ENCODE results near the gene EIF2B4. TPM values are rescaled to one million over a fixed set of nuclear protein-coding genes. Genes with fewer than 3 reads are reported as not detected.

The EIF2B4 gene
- total and polyA plus RNA-seq, 10 donors, result 26.5 to 58.1 (median 30.6) TPM

DNA sequence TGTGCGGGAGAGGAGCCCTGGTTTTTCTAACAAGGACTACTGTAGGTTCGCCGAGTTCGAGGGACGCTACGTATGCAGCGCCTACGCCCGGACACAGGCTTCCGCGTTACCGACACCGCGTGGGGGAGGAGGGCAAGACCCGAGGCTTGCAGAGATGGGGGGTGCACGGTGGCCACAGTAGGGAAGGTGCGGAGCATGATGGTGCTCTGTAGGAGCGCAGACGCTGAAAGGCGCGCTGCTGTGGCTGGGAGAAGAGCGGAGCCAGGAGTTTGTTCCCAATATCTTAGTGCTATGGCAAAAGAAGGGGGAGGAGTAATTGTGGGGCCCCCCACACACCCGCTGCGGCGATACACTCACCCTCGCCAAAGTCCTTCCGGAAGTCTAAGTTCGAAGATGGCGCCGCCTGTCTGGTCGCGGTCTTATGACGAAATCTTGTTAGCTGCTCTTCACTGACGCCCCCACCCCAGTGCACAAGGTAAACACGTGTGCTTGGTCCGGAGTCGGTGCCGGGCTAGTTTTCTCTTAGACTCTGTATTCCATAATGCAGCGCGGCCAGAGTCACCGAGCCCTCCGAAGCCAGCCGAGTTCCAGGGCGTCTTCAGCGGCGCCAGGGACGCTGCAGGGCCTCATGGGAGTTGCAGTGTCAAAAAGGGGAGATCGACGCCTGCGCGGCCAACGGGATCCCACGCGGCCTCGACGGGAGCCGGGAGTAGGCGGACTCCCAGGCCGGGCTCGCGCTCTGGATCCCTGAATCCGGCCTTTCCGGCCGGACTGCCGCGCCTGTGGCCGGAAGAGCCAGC lies 13.6 kb downstream of the EIF2B4 start, which contains the start of gene GTF3C2:
Gene GTF3C2 (minus strand): TSS at position 383 of the 800 bp plus-strand sequence. CDS start 13,210 bp downstream, outside the sequence.
- Histone ChIP-seq H3K27me3 (replicated peaks in 1 of 7) (no peaks in the 10 kb centered on the region), H3K36me3 (peaks cover 0 to 8% (median 0%) of the 10 kb centered on the region in 6 donors), H3K4me3 (peak within 1 kb of the TSS; percentile 78 to 99 (median 94)), H3K4me1 (peaks cover 26 to 63% (median 49%) of the 10 kb centered on the region in 6 donors), H3K27ac (peak within 1 kb of the TSS; percentile 89 to 98 (median 94)), H3K9me3 (no peaks in the 10 kb centered on the region)
- intact Hi-C loops (cut with DNase I; ENCODE audit: low total_unique reads), result no loop called here
- TF ChIP-seq, protein P1, sequence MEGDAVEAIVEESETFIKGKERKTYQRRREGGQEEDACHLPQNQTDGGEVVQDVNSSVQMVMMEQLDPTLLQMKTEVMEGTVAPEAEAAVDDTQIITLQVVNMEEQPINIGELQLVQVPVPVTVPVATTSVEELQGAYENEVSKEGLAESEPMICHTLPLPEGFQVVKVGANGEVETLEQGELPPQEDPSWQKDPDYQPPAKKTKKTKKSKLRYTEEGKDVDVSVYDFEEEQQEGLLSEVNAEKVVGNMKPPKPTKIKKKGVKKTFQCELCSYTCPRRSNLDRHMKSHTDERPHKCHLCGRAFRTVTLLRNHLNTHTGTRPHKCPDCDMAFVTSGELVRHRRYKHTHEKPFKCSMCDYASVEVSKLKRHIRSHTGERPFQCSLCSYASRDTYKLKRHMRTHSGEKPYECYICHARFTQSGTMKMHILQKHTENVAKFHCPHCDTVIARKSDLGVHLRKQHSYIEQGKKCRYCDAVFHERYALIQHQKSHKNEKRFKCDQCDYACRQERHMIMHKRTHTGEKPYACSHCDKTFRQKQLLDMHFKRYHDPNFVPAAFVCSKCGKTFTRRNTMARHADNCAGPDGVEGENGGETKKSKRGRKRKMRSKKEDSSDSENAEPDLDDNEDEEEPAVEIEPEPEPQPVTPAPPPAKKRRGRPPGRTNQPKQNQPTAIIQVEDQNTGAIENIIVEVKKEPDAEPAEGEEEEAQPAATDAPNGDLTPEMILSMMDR (IDR thresholded peaks at IDR 0.05 in 8 of 11, conservative IDR thresholded peaks at IDR 0.05 in 3 of 11), result peak in 7 of 11 experiments; percentile 17 to 51 (median 25)
- peak in 1 of 3 donors; percentile 30 for TF ChIP-seq POLR2A (IDR thresholded peaks at IDR 0.05)
- peak; percentile 85 to 87 (median 87) for TF ChIP-seq POLR2AphosphoS5 (IDR thresholded peaks at IDR 0.05)
- 0 to 1% (median 0%) methylated on average over 34 to 67 of the region's 67 CpGs for WGBS, 5 donors
- peak; percentile 97 for DNase-seq

DNA sequence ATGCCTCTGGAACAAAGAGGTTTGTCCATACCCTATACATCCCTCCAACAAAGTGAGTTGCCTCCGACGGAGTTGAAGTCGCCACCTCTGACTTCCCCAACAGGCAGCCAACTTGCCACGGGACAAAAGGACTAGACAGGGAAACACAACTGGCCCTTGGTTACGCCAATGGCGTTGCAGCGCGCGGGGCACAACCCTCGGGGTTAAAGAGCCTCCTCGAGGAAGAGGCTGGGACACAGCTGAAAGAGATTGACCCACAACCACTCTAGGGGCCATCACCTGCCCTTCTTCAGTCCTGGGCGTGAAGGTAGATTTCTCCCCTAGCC lies 14.1 kb downstream of the EIF2B4 start:
- peaks cover 27 to 69% (median 52%) of the 10 kb centered on the region in 6 donors for H3K4me1 ChIP-seq
- WGBS, 5 donors, result 0 to 1% (median 0%) methylated on average over 11 to 12 of the region's 12 CpGs
- TF ChIP-seq, protein P1 (IDR thresholded peaks at IDR 0.05 in 8 of 11, conservative IDR thresholded peaks at IDR 0.05 in 3 of 11), result no peak
- no peak for TF ChIP-seq POLR2A (IDR thresholded peaks at IDR 0.05)
- TF ChIP-seq POLR2AphosphoS5 (IDR thresholded peaks at IDR 0.05), result no peak
- H3K4me3 ChIP-seq, result peak overlapping the region; percentile 78 to 99 (median 94)
- no peaks in the 10 kb centered on the region for H3K9me3 ChIP-seq
- intact Hi-C loops (cut with DNase I; ENCODE audit: low total_unique reads), result no loop called here
- peak; percentile 90 for DNase-seq
- peaks cover 0 to 8% (median 0%) of the 10 kb centered on the region in 6 donors for H3K36me3 ChIP-seq
- H3K27ac ChIP-seq, result peak overlapping the region; percentile 89 to 98 (median 94)
- H3K27me3 ChIP-seq (replicated peaks in 1 of 7), result no peaks in the 10 kb centered on the region

DNA sequence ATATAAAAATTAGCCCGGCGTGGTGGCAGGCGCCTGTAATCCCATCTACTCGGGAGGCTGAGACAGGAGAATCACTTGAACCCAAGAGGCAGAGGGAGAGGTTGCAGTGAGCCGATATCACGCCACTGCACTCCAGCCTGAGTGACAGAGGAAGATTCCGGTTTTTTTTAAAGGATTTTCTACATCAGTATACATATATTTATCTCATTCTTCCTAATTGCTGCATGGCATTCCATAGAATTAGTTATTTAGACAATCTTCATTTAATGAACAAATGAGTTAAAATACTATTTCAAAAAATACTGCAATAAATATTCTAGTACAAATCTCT lies 15.6 kb downstream of the EIF2B4 start:
- 89 to 98% (median 93%) methylated on average over 7 of the region's 7 CpGs for WGBS, 5 donors
- no peaks in the 10 kb centered on the region for H3K9me3 ChIP-seq
- intact Hi-C loops (cut with DNase I; ENCODE audit: low total_unique reads), result no loop called here

More for the DNA sequence above, 15.6 kb downstream of the EIF2B4 start:
- peaks cover 0 to 19% (median 4%) of the 10 kb centered on the region in 6 donors for H3K36me3 ChIP-seq
- H3K4me3 ChIP-seq, result no peak overlapping the region
- TF ChIP-seq, protein P1 (IDR thresholded peaks at IDR 0.05 in 8 of 11, conservative IDR thresholded peaks at IDR 0.05 in 3 of 11), result no peak
- TF ChIP-seq POLR2A (IDR thresholded peaks at IDR 0.05), result no peak
- no peak for TF ChIP-seq POLR2AphosphoS5 (IDR thresholded peaks at IDR 0.05)
- peaks cover 27 to 83% (median 59%) of the 10 kb centered on the region in 6 donors for H3K4me1 ChIP-seq
- no peak for DNase-seq
- no peaks in the 10 kb centered on the region for H3K27me3 ChIP-seq (replicated peaks in 1 of 7)
- no peak overlapping the region for H3K27ac ChIP-seq
